C1 segment of cervical spinal cord (tissue), 14 donors: ENCODE results near the gene SCARB2.

Experiments
- DNase-seq, 14 donors: peaks; one replicate each; lab custom pipeline; 2025; lab: John Stamatoyannopoulos, UW

Gene SCARB2

DNA sequence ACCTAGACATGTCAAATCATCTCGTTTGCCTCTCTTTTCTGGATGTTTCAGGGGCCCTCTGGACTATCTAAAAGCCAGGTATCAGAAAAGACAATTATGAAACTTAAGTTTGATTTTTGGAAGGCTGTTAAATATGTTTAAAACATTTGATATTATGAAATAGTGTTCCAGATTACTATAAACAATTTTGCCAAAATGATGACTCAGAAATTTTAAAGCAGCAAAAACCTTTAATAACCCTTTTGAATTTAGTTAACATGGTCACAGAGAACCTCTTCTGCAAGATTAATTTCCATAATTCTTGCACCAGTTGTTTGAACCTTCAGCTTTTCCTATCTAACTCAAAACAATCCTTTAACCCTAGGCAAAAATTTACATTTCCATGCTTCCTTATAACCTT lies 19.1 kb upstream of the SCARB2 start:
- DNase-seq, result no peak

DNA sequence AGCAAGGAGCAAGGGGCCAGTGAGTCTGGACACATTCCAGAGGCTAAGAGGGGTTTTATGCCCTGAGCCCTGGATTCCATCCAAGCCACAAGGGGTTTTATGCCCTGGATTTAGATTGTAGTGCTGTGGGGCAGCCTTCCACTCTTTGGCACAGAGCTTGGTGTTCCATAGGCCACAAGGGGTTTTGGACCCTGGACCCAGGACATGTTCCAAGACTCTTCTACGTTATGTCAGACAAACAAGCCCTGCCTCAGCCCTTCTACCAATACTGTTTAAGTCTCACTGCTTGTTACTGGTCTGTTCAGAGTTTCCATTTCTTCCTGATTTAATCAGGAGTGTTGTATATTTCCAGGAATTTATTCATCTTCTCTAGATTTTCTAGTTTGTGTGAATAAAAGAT lies 12.8 kb upstream of the SCARB2 start:
- no peak for DNase-seq

DNA sequence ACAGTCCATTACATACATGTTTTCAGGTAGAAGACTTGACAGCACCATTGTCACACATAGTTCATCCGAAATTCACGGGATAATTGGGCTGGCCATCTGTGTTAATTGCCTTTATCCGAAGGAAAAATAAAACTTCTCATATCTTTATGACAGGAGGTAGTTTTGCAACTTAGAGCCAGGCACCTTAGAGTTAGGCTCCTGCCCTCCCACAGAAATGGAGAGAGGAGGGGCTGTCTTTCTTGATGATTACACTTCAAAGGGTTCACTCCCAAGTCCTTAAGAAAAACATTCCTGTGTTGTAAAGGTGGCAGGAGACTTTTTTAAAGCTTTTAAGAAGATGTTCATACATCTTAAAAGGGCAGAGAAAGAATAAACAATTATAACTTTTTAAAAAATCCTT lies 10.5 kb upstream of the SCARB2 start:
- DNase-seq, result no peak

GRCh38 chr4:76219299-76220055 lies 5.9 kb upstream of the SCARB2 start:
- DNase-seq, result no peak

DNA sequence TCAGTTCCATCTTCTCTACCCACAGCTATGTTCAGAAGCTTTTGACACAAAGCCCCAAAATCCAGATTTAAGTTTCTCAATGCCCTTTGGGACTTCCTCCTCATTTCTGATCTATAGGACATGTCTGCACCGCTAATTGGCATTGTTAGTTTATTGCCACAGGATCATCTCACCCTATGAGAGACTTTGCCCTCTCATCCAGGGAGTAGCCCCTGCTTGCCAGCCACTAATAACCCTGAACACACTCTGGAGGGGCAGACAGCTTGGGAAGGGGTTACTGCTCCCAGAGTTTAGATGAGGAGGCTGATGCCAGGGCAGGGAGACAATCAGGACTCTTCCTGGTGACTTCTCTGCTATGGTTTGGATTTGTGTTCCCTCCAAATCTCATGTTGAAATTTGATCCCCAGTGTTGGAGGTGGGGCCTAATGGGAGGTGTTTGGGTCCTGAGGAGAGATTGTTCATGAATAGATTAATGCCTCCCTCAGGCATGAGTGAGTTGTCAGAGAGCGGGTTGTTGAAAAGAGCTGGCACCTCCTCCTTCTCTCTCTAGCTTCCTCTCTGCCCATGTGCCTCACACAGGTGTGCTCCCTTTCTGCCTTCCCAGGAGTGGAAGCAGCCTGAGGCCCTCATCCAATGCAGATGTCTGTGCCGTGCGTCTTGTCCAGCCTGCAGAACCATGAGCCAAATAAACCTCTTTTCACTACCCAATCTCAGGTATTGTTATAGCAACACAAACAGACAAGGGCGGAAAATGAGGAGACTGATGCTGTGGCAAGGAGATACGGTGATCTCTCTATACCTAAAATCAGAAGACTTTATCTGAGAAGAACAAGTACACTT lies 3.6 kb upstream of the SCARB2 start:
- no peak for DNase-seq

DNA sequence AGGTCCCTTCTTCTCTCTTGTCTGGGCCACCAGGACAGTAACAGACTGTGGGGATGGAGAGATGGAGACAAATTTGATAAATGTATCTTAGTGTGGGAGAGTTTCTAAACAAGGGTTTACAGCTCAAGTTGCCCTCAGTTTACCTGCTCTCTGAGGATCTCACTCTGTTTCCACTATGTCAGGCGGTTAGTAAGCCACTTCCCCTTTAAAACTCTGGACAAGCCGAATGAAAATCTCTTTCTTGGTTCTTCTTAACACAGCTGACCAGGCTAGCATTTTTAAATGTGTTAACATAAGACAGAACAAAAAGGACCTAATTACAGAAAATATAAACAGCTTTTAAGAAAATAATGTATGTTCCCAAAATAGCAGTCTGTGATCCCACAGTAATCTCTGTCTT lies 2.9 kb upstream of the SCARB2 start:
- no peak for DNase-seq

- no peak for DNase-seq
These were observed 1.5 kb upstream of the SCARB2 start for GRCh38 chr4:76215077-76215476.

- DNase-seq, result no peak
These were observed 602 bp upstream of the SCARB2 start for GRCh38 chr4:76214177-76214675.

DNA sequence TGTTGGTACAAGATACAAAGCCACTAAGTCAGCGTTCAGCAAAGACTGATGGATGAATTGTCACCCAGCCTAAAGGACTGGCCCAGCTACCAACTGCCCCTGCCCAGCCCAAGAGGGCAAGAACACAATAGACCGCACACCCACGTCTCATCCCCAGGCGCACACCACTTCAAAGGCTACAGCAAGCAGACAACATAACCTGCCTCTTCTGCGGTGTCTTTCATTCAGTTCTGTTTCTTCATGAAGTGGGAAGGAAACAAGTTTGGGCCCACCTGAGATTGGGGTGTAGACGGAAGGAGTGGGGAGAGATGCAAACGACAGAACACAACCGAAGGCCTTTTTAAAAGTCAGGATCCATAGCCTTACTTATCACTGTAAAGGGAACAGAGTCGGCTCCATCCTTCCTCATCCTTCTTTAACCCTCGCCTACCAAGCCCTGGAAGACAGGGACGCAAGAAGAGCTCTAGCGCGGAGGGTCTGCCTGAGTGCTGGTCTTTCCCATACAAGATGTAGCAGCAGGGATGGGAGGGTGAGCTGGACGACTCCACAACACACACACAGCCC lies 691 bp downstream of the SCARB2 start:
- DNase-seq, result peak in 8 of 14 donors; percentile 38 to 69 (median 58)

- DNase-seq, result peak in 1 of 14 donors; percentile 4
These were observed 1.6 kb downstream of the SCARB2 start for GRCh38 chr4:76211769-76212708.

DNA sequence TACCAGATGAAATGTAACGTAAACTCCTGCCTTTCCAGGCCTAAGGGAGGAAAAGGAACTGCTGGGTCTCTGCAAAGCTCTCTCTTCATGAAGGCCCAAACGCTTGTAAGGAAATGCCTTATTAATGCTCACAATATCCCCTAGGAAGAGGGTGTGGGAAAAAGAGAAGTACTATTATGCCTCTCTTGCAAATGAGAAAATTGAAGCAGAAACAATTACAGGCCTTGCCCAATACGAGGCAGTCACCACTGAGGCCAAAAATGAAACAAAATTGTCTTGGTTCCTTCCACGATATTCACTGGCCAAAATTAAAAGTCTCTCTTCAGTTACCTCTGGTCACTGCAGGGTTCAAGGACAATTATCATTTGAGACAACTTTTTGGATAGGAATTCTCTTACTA lies 3.2 kb downstream of the SCARB2 start:
- no peak for DNase-seq

GRCh38 chr4:76209881-76210280 lies 3.7 kb downstream of the SCARB2 start:
- DNase-seq, result no peak

- peak in 12 of 14 donors; percentile 10 to 77 (median 58) for DNase-seq
These were observed 5.4 kb downstream of the SCARB2 start for GRCh38 chr4:76208005-76208765.

GRCh38 chr4:76207549-76207948 lies 6.1 kb downstream of the SCARB2 start:
- peak in 1 of 14 donors; percentile 20 for DNase-seq

- no peak for DNase-seq
These were observed 7.2 kb downstream of the SCARB2 start for GRCh38 chr4:76206222-76206942.

- no peak for DNase-seq
These were observed 8.1 kb downstream of the SCARB2 start for GRCh38 chr4:76205476-76205875.

GRCh38 chr4:76204936-76205335 lies 8.7 kb downstream of the SCARB2 start:
- DNase-seq, result no peak

DNA sequence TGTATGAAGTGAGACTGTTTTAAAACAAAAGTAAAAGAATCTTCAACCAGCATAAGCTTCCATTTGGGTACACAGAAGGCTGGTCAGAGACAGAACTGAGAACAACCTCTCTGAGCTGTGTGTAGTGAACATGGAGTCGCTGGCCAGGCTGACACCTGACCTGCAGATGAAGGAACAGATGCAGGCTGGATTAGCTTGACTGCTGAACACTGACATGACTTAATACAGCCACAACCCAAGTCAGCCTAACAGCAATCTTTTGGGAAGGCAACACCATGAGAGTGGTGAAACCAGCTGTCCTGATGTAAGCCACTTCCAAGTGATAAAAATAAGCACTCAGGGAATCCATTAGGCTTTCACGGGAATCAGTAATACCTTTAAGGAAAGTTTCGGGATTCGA lies 10.1 kb downstream of the SCARB2 start:
- DNase-seq, result no peak

- no peak for DNase-seq
These were observed 12.3 kb downstream of the SCARB2 start for GRCh38 chr4:76201276-76201675.

- DNase-seq, result peak in 2 of 14 donors; percentile 10 to 14
These were observed 12.8 kb downstream of the SCARB2 start for GRCh38 chr4:76200771-76201231.
